K562 (cell line): ENCODE results near the gene RABL6. TPM values are rescaled to one million over a fixed set of nuclear protein-coding genes. Genes with fewer than 3 reads are reported as not detected.

Source experiments
- CBX2 ChIP-seq: fragments of 200-600 bp; sonication (generic); IDR thresholded peaks from one replicate; pipeline ENCODE4 v1.6.1; 2012; ENCODE audit warnings: mild to moderate bottlenecking, low read length, inconsistent platforms; ENCODE audit not compliant: insufficient read depth, poor library complexity, severe bottlenecking
- ESRRA ChIP-seq: fragments of 450-650 bp; IDR thresholded peaks from 2 replicates; pipeline ENCODE4 v1.6.1; 2014; ENCODE audit warnings: low read depth, mild to moderate bottlenecking, moderate library complexity, borderline replicate concordance
- HLTF ChIP-seq: fragments of 450-650 bp; IDR thresholded peaks from 2 replicates; pipeline ENCODE4 v1.6.1; 2016
- JUNB ChIP-seq: fragments of 450-650 bp; formaldehyde crosslinking; conservative IDR thresholded peaks from 2 replicates; pipeline ENCODE4 v1.4.0; 2020; ENCODE audit warnings: mild to moderate bottlenecking
- KLF1 ChIP-seq: fragments of 450-650 bp; IDR thresholded peaks from 2 replicates; pipeline ENCODE4 v1.6.1; 2016; ENCODE audit warnings: missing genetic modification characterization, missing compliant biosample characterization
- MTA1 ChIP-seq: fragments of 450-650 bp; IDR thresholded peaks from 2 replicates; pipeline ENCODE4 v1.6.1; 2017; ENCODE audit warnings: borderline replicate concordance
- NCOA1 ChIP-seq: fragments of 450-650 bp; IDR thresholded peaks from 2 replicates; pipeline ENCODE4 v1.6.1; 2016; ENCODE audit warnings: low read depth
- NELFE ChIP-seq: IDR thresholded peaks from 2 replicates; pipeline ENCODE4 v1.6.1; 2011; ENCODE audit warnings: mild to moderate bottlenecking; ENCODE audit not compliant: insufficient read depth, insufficient read length
- NFE2 ChIP-seq: IDR thresholded peaks from 2 replicates; pipeline ENCODE4 v1.6.1; 2014; ENCODE audit warnings: antibody characterized with exemption, low read depth
- POLR2H ChIP-seq: IDR thresholded peaks from 2 replicates; pipeline ENCODE4 v1.6.1; 2016; ENCODE audit warnings: missing genetic modification characterization, low read depth, mild to moderate bottlenecking, control low read depth, missing compliant biosample characterization, moderate library complexity
- RNF2 ChIP-seq: sonication (generic); IDR thresholded peaks from 2 replicates; pipeline ENCODE4 v1.6.1; 2016
- SETDB1 ChIP-seq: IDR thresholded peaks from one replicate; pipeline ENCODE4 v1.6.1; 2012; ENCODE audit warnings: low read length, control low read depth, inconsistent platforms
- SMARCC2 ChIP-seq: fragments of 450-650 bp; IDR thresholded peaks from 2 replicates; pipeline ENCODE4 v1.6.1; 2017; ENCODE audit warnings: antibody characterized with exemption, moderate library complexity, mild to moderate bottlenecking, low read depth
- SMARCE1 ChIP-seq: fragments of 450-650 bp; IDR thresholded peaks from 2 replicates; pipeline ENCODE4 v1.7.1; 2016; ENCODE audit warnings: mild to moderate bottlenecking
- SOX6 ChIP-seq: fragments of 450-650 bp; IDR thresholded peaks from 2 replicates; pipeline ENCODE4 v1.6.1; 2014; ENCODE audit warnings: mild to moderate bottlenecking
- SP2 ChIP-seq: IDR thresholded peaks from 2 replicates; pipeline ENCODE4 v1.6.1; 2011; ENCODE audit warnings: mild to moderate bottlenecking, low read depth, low read length, moderate library complexity; ENCODE audit not compliant: poor library complexity, severe bottlenecking; ENCODE audit errors: extremely low read depth
- SUPT5H ChIP-seq: fragments of 450-650 bp; IDR thresholded peaks from 2 replicates; pipeline ENCODE4 v1.6.1; 2016
- TEAD1 ChIP-seq, 2 experiments: fragments of 450-650 bp in 1 of 2; sonication (generic) in 1 of 2; formaldehyde crosslinking; IDR thresholded peaks; 2 replicates each; pipeline versions ENCODE4 v1.4.0 to v1.8.0; 2020 to 2022; ENCODE audit warnings: mild to moderate bottlenecking in 2 of 2, missing genetic modification reagents in 1 of 2
- ZNF24 ChIP-seq: fragments of 450-650 bp; IDR thresholded peaks from 2 replicates; pipeline ENCODE4 v1.6.1; 2016
- ZNF316 ChIP-seq: fragments of 450-650 bp; IDR thresholded peaks from 2 replicates; pipeline ENCODE4 v1.6.1; 2016
- polyA plus RNA-seq, 8 experiments: library from polyadenylated mRNA; depleted of rRNA in 4 of 8; stranded (reverse) in 5 of 8; unstranded in 3 of 8; fragments of >200 nt; fragmentation: Nextera tagmentation in 2 of 8; fragmentation: Illumina TruSeq in 1 of 8; extraction: Ambion mirVana in 2 of 8; extraction: Trizol in 1 of 8; gene quantifications; 2 replicates each; pipeline versions ENCODE4 v1.2.1 to v1.2.3, GENCODE V29; 2011 to 2014; ENCODE audit warnings: inconsistent platforms in 1 of 8, missing spikeins in 1 of 8
- total RNA-seq, 7 experiments: library from RNA; depleted of rRNA in 6 of 7; stranded (reverse); fragments of >200 nt in 6 of 7; fragmentation: Illumina TruSeq in 2 of 7; extraction: Trizol in 2 of 7; gene quantifications; 2 replicates each; pipeline versions ENCODE4 v1.2.1 to v1.2.3, GENCODE V29; 2011 to 2021; ENCODE audit warnings: low replicate concordance in 1 of 7
- TF ChIP-seq, protein P1 (sequence below): IDR thresholded peaks from 2 replicates; pipeline ENCODE4 v1.6.1; 2016; ENCODE audit warnings: missing genetic modification characterization, missing compliant biosample characterization
- TF ChIP-seq, protein P2 (sequence below): fragments of 250-450 bp; sonication (Bioruptor Pico); IDR thresholded peaks from 2 replicates; pipeline ENCODE4 v1.5.0; 2020; ENCODE audit warnings: mild to moderate bottlenecking, borderline replicate concordance
- TF ChIP-seq, protein P3 (sequence below): fragments of 450-650 bp; conservative IDR thresholded peaks from 2 replicates; pipeline ENCODE4 v1.6.1; 2016; ENCODE audit warnings: missing genetic modification characterization, low read depth, mild to moderate bottlenecking, missing compliant biosample characterization, moderate library complexity
- TF ChIP-seq, protein P4 (sequence below): fragments of 450-650 bp; IDR thresholded peaks from 2 replicates; pipeline ENCODE4 v1.6.1; 2016; ENCODE audit warnings: borderline replicate concordance

The RABL6 gene
- total and polyA plus RNA-seq, 9 of the 15 experiments (the other 6 are each of a cell fraction or from before 2014, with no cell fraction given): 5.6 to 181 (median 84.5) TPM

DNA sequence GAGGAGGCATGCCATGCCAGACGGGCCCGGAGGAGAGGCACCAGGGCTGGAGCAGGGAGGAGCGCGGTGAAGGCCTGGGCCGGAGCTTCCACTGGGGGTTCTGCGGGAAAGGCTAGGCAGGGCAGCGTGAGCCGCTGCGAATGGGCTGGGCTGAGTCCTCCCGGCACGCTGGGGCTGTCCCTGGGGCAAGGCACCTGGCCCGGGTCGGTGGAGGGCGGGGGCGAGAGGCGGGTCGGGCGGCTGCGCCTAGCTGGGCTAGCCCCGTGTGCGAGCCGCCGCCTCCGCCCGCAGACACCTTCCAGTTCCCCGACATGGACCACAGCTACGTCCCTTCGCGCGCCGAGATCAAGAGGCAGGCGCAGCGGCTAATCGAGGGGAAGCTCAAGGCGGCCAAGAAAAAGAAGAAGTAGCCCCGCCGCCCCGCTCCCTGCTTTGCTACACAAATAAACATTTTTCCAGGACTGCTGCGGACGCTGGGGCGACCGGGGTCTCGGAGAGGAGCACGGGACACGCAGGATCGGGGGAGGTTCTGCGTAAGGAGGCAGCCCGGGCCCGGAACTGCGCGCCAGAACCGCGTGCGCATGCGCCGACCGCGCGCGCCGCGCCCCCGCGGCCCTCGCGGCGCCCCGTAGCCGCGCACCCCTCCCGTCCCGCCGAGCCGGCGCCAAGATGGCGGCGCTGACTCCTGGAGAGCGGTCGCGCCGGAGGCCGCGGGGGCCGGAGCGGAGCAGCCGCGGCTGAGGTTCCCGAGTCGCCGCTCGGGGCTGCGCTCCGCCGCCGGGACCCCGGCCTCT lies at the start of gene RABL6 (continued):
- TF ChIP-seq, protein P1, sequence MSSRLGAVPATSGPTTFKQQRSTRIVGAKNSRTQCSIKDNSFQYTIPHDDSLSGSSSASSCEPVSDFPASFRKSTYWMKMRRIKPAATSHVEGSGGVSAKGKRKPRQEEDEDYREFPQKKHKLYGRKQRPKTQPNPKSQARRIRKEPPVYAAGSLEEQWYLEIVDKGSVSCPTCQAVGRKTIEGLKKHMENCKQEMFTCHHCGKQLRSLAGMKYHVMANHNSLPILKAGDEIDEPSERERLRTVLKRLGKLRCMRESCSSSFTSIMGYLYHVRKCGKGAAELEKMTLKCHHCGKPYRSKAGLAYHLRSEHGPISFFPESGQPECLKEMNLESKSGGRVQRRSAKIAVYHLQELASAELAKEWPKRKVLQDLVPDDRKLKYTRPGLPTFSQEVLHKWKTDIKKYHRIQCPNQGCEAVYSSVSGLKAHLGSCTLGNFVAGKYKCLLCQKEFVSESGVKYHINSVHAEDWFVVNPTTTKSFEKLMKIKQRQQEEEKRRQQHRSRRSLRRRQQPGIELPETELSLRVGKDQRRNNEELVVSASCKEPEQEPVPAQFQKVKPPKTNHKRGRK: no peak
- no peak for TF ChIP-seq HLTF
- TF ChIP-seq KLF1 (tag): no peak
- TF ChIP-seq NFE2: no peak
- peak; percentile 82 for TF ChIP-seq ZNF316
- no peak for TF ChIP-seq SMARCE1
- no peak for TF ChIP-seq NELFE
- TF ChIP-seq NCOA1: no peak
- TF ChIP-seq, protein P2, sequence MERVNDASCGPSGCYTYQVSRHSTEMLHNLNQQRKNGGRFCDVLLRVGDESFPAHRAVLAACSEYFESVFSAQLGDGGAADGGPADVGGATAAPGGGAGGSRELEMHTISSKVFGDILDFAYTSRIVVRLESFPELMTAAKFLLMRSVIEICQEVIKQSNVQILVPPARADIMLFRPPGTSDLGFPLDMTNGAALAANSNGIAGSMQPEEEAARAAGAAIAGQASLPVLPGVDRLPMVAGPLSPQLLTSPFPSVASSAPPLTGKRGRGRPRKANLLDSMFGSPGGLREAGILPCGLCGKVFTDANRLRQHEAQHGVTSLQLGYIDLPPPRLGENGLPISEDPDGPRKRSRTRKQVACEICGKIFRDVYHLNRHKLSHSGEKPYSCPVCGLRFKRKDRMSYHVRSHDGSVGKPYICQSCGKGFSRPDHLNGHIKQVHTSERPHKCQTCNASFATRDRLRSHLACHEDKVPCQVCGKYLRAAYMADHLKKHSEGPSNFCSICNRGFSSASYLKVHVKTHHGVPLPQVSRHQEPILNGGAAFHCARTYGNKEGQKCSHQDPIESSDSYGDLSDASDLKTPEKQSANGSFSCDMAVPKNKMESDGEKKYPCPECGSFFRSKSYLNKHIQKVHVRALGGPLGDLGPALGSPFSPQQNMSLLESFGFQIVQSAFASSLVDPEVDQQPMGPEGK (CRISPR knock-in tag): no peak
- peak; percentile 39; the same call in 1 of the 2 replicates for TF ChIP-seq ZNF24
- no peak for TF ChIP-seq JUNB
- no peak for TF ChIP-seq MTA1
- TF ChIP-seq, protein P3, sequence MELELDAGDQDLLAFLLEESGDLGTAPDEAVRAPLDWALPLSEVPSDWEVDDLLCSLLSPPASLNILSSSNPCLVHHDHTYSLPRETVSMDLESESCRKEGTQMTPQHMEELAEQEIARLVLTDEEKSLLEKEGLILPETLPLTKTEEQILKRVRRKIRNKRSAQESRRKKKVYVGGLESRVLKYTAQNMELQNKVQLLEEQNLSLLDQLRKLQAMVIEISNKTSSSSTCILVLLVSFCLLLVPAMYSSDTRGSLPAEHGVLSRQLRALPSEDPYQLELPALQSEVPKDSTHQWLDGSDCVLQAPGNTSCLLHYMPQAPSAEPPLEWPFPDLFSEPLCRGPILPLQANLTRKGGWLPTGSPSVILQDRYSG (tag): no peak
- TF ChIP-seq ESRRA: no peak
- 0 out of 2 replicates have a peak, but pooled peaks have one; percentile 17 for TF ChIP-seq SOX6
- TF ChIP-seq SMARCC2: no peak
- TF ChIP-seq RNF2: 0 out of 2 replicates have a peak, but pooled peaks have one; percentile 26
- TF ChIP-seq SP2: no peak
- TF ChIP-seq POLR2H (tag): no peak; the same call in 1 of the 2 replicates
- peak; percentile 78 for TF ChIP-seq SUPT5H
- TF ChIP-seq SETDB1: no peak
- peak in 1 of 2 experiments; percentile 25; a peak in 1 of 4 replicates for TF ChIP-seq TEAD1 (CRISPR knock-in tag; IDR thresholded peaks at IDR 0.05)
- TF ChIP-seq CBX2: no peak
- TF ChIP-seq, protein P4, sequence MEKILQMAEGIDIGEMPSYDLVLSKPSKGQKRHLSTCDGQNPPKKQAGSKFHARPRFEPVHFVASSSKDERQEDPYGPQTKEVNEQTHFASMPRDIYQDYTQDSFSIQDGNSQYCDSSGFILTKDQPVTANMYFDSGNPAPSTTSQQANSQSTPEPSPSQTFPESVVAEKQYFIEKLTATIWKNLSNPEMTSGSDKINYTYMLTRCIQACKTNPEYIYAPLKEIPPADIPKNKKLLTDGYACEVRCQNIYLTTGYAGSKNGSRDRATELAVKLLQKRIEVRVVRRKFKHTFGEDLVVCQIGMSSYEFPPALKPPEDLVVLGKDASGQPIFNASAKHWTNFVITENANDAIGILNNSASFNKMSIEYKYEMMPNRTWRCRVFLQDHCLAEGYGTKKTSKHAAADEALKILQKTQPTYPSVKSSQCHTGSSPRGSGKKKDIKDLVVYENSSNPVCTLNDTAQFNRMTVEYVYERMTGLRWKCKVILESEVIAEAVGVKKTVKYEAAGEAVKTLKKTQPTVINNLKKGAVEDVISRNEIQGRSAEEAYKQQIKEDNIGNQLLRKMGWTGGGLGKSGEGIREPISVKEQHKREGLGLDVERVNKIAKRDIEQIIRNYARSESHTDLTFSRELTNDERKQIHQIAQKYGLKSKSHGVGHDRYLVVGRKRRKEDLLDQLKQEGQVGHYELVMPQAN: peak; percentile 30; the same call in 1 of the 2 replicates
